ENCODE measurements around the gene CYP27A1.

GRCh38 chr2:218788529-218789255 lies 6.7 kb downstream of the CYP27A1 start:
- TF ChIP-seq CTCF (IDR thresholded peaks at IDR 0.05) (no peak), POLR2A (IDR thresholded peaks at IDR 0.05) (no peak)
